ENCODE data around the gene SPAG17.
A peak's percentile ranks its signal among the peaks of the same experiment; 100 is the strongest.

- TF ChIP-seq EZH2phosphoT487 (IDR thresholded peaks at IDR 0.05; ENCODE audit: unreplicated experiment) (no peak), POLR2AphosphoS5 (IDR thresholded peaks at IDR 0.05; ENCODE audit: low read depth) (no peak), CTCF (conservative IDR thresholded peaks at IDR 0.05; ENCODE audit: low read depth in 2 of 2) (peak in 1 of 2 experiments; percentile 36; a peak in 2 of 4 replicates), EZH2 (IDR thresholded peaks at IDR 0.05; ENCODE audit: low read depth, unreplicated experiment) (no peak)
Measured at GRCh38 chr1:117928881-117929342, 256.1 kb downstream of the SPAG17 start.
